D721Med (cell line): Measurements from ENCODE around the gene ZNF286A.
"Not testable (repeated sequence)": the region's sequence is repeated elsewhere in the genome, so short reads cannot be mapped to it uniquely, and the experiment has no call there.

ENCODE experiments used
- DNase-seq: peaks from one replicate; pipeline ENCODE4 v3.0.0; 2011; ENCODE audit warnings: low spot score; ENCODE audit not compliant: insufficient read length
- FAIRE-seq: peaks from 2 replicates; lab custom pipeline; 2011; peaks lifted over from hg19 to GRCh38; lab: Jason Lieb, UNC
- CTCF ChIP-seq: IDR thresholded peaks from 2 replicates; pipeline ENCODE4 v1.5.1; 2012; ENCODE audit warnings: mild to moderate bottlenecking, control low read depth; ENCODE audit not compliant: insufficient read depth; ENCODE audit errors: missing control alignments

Gene ZNF286A

DNA sequence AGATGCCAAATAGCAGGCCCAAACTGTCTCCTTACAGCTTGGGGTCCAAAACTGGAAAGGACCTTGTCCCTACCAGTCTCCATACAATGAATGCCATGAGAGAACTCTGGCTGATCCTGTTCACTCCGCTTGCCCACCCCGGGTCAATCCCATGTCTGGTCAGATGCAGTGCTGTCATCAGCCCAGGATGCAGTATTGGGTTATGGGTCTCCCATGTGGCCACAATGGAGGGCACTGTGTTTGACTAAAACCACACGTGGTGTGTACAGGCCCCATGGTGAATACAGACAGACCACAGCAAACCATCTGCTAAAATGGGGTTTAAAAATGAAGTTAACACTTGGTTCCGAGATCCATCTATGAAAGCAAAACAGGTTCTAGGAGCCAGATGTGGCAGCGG lies 35.9 kb upstream of the ZNF286A start:
- no peak for DNase-seq
- no peak for FAIRE-seq
- TF ChIP-seq CTCF = no peak

DNA sequence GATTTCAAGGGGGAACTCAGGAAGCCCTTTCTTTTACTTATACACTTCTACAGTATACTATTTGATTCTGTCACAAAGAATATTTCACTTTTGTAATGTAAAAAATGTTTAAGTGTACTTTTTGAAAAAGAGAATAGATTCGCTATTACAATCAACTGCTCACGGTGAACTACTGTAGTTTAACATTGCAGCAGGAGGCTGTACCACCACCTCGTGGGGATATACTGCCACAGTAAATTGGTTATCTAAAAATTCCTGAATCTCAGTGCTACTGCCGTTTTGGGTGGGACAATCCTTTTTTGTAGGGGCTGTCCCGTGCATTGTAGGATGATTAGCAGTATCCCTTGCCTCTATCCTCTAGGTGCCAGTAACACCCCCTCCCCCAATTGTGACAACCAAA lies 30.0 kb upstream of the ZNF286A start:
- FAIRE-seq = peak; percentile 32
- DNase-seq = not testable (repeated sequence)

GRCh38 chr17:15674640-15675039 lies 24.9 kb upstream of the ZNF286A start:
- not testable (repeated sequence) for FAIRE-seq, DNase-seq

- DNase-seq, FAIRE-seq: not testable (repeated sequence)
These were observed 23.6 kb upstream of the ZNF286A start for GRCh38 chr17:15675991-15676390.

DNA sequence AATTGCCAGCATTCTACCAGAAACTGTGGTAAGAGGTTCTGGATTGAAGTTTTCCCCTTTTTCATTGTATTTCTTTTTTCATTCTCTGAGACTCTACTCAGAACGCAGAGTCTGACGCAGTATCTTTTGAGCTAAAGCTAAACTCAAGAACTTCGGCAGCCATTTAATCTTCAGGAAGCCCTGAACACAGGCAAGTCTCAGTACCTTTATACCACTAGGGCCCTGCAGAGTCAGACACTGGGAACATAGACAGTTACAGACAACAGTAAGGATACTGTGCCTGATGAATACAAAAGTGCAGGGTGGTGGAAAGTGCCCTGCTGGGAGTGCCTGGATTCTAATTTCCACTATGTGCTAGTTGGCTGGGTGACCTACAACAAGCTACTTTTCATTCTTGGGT lies 16.4 kb upstream of the ZNF286A start:
- not testable (repeated sequence) for FAIRE-seq, DNase-seq

DNA sequence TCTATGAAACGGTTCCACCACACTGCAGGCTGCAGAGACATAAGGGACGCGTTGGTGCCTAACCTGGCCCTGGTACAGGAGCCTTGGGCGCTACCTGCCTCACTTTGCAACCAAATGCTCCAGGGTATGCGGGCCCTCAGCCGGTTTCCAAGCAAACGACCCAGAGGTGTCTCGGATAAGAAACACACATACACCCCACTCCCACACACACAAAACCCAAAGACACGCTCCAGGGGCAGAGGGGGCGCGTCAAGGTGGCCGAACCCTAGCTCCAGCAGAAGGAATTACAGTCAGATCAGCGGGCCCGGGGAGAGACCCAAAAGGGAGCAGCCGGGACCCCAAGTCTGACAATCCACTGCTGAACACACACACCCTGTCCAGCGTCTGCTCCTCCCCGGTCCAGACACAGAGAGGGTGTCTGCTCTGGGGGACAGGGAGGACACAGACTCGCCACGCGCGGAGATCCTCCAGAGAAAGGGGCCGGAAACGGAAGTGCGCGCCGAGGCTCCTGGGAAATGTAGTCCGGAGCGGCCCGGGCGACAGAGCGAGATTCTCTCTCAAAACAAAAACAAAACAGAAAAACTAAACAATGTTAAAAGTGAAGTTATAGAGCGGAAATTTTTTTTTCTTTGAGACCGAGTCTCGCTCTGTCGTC lies 15.6 kb upstream of the ZNF286A start, which contains the start of gene TRIM16:
TRIM16 (minus strand) TSS at position 488 of the 655 bp plus-strand sequence. CDS start 32,702 bp downstream, outside the sequence.
- DNase-seq, FAIRE-seq: not testable (repeated sequence)

DNA sequence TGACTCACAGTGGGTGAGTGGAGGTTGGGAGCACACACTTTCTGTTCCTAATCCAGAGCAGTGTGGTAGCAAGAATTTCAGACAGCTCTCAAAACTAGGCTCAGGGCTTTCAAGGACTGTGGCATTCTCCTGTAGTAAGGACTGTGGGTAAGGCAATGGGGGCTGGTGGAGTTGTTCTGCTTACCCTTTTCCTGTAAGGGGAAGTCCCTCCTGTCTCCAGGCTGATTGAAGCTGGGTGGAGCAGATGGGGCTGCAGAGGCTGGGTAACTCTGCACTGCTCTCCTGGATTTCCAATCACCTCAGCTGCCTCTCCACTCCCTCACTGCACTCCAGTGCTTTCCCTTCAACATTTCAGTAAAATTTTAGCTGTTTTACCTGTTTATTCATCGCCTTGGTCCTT lies 12.1 kb upstream of the ZNF286A start:
- not testable (repeated sequence) for FAIRE-seq, DNase-seq

GRCh38 chr17:15698967-15699366 lies 585 bp upstream of the ZNF286A start:
- FAIRE-seq, DNase-seq: not testable (repeated sequence)

- not testable (repeated sequence) for DNase-seq, FAIRE-seq
These were observed 385 bp downstream of the ZNF286A start for GRCh38 chr17:15699937-15700336.

DNA sequence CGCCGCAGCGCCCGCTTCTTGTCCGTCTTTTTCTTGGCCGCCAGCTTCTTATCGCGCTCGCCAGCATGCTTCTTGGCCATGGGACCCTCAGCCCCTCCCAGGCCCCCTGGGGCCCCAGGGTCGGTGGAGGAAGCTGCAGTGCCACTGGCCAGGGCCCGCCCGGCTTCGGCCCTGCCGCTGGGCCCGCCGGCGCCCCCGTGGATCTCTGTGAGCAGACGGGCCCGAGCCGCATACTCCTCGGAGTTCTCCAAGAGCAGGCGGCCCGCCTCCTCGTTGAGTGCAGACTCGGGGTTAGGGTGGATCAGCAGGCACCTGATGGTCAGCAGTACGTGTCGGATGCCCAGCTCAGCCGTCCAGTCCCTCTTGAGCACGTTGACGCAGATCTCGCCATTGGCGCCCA lies 4.7 kb downstream of the ZNF286A start:
- not testable (repeated sequence) for DNase-seq, FAIRE-seq

DNA sequence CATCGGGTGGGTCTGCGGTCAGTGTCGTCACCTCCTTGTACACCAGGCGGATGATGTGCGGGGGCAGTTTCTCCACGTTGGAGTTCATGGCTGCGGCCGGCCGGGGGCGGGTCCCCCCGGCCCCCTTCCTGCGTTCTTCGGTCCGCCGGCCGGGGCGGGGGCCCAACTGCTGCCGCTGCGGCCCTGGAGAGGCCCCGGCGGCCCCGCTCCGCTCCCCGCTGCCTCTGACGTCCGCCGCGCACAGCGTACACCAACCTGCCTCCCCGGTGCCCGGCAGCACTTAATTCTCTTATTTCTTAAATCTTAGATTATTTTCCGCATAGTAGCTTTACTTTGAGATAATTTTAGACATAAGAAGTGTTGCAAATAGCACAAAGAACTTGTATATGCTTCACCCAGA lies 5.3 kb downstream of the ZNF286A start:
- not testable (repeated sequence) for DNase-seq, FAIRE-seq

- not testable (repeated sequence) for FAIRE-seq, DNase-seq
These were observed 9.3 kb downstream of the ZNF286A start for GRCh38 chr17:15708879-15709278.

DNA sequence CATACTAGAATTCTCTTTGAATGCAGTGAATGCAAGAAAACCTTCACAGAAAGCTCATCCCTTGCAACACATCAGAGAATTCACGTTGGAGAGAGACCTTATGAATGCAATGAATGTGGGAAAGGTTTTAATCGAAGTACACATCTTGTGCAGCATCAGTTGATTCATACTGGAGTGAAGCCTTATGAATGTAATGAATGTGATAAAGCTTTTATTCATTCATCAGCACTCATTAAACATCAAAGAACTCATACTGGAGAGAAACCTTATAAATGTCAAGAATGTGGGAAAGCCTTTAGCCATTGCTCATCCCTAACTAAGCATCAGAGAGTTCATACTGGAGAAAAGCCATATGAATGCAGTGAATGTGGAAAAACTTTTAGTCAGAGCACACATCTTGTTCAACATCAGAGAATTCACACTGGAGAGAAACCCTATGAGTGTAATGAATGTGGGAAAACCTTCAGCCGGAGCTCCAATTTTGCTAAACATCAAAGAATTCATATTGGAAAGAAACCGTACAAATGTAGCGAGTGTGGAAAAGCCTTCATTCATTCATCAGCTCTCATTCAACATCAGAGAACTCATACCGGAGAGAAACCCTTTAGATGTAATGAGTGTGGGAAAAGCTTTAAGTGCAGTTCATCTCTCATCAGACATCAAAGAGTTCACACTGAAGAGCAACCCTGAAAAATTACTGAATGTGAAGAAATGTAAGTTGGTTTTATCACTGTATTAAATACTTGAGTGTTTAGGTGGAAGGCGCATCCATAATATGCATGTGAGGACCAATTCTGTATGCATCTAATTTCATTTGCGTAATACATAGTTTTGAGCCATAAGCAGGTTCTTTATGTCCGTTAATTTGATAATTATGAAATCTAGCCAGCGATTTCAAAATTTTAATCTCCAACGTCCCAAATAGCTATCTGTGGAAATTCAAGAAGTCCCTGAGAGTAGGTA lies 17.3 kb downstream of the ZNF286A start:
- not testable (repeated sequence) for DNase-seq
- FAIRE-seq = peak; percentile 63

DNA sequence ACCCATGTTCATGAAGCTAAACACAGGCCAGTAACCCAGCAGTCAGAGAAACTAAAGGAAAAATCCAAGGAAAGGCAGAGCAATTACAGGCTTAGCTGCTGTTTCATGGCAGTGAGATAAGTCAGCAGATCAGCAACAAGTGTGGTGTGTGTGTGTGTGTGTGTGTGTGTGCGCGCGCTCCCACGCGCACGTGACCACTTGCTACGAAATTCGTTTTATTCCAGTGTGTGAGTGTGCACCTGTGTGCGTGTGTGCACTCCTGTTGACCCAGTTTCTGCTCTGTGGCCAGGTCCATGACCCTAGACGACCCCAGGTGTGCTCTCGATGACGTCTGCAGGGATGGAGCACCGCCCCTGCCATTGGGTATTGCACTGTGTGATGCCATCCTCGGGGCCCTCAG lies 31.0 kb downstream of the ZNF286A start:
- DNase-seq, FAIRE-seq: not testable (repeated sequence)

GRCh38 chr17:15731900-15732299 lies 32.3 kb downstream of the ZNF286A start, which contains the start of gene TBC1D26:
TBC1D26 (plus strand) TSS chr17:15732283; CDS start chr17:15735349, 3,066 bp downstream.
- FAIRE-seq = not testable (repeated sequence)

DNA sequence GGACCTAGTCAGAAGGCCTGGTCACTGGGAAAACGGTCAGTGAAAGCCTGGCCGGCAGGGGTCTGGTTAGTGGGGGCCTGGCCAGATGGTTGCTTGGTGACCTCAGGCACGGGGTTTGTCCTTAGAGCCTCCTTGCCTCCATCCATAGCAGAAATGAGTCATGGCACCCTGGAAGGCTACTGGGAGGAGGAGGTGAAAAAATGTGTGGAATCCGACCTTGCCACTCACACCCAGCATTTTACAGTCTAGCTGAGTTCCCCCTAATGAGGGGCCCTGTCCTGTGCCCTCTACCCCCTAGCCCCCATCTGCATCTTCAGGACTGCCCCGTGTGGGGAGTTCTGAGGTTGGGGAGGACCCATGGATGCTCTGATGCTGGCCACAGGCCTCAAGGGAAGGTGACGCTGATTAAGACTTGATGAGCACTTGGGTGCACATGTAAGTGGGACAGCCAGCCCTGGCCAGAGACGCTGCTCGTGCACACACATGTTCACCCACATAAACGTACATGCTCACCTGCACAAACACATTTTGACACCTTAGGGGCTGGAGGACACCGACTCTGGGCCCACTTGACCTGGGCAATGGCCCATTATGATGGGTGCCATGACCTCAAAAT lies 33.7 kb downstream of the ZNF286A start:
- FAIRE-seq = not testable (repeated sequence)

More at GRCh38 chr17:15731900-15732299, 32.3 kb downstream of the ZNF286A start, which contains the start of gene TBC1D26:
- not testable (repeated sequence) for DNase-seq

DNA sequence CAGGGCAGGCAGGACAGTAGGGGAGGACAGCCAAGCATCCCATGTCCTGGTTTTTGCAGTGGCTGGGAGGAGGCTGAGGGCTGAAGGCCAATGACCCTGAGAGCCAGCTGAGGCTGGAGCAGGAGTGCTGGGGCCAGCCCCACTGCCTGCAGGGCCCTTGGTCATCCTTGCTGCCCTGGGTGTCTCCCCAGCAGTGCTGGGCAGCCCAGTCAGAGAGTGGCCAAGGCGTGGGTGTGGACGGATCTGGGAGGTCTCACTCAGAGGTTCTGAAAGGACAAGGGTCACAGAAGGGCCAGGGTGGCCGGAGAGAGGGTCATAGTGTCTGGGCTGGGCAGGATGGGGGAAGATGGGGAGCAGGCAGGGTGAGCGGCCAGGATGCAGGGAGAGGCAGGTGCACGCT lies 37.0 kb downstream of the ZNF286A start:
- not testable (repeated sequence) for FAIRE-seq, DNase-seq

More for the DNA sequence above, 33.7 kb downstream of the ZNF286A start:
- not testable (repeated sequence) for DNase-seq
